Stimulated activated CD4-positive, alpha-beta T cell treated with anti-CD3 and anti-CD28 coated beads, Interleukin-2, amount 100 ng/mL, for 4 hours (primary cell): ENCODE results near the gene GLB1L2.

Experiments used
- DNase-seq: peaks from one replicate; pipeline ENCODE4 v3.0.0-alpha.2; 2020; ENCODE audit warnings: low read depth

The GLB1L2 gene

GRCh38 chr11:134406264-134407185 is 74.7 kb downstream of the GLB1L2 start:
- no peak for DNase-seq

GRCh38 chr11:134407321-134407828 is 75.6 kb downstream of the GLB1L2 start:
- DNase-seq, result no peak

- no peak for DNase-seq
Measured at GRCh38 chr11:134407923-134408322, 76.1 kb downstream of the GLB1L2 start.

GRCh38 chr11:134409552-134410429 is 78.0 kb downstream of the GLB1L2 start:
- DNase-seq, result no peak

GRCh38 chr11:134410766-134411165 is 79.0 kb downstream of the GLB1L2 start:
- DNase-seq, result no peak

- no peak for DNase-seq
Measured at GRCh38 chr11:134412203-134413042, 80.6 kb downstream of the GLB1L2 start, which contains the start of gene B3GAT1. Gene B3GAT1 (minus strand): TSS chr11:134412242. CDS start chr11:134387659, 24,583 bp downstream.

- no peak for DNase-seq
Measured at GRCh38 chr11:134413043-134413825, 81.4 kb downstream of the GLB1L2 start.

- DNase-seq, result no peak
Measured at GRCh38 chr11:134413826-134414731, 82.3 kb downstream of the GLB1L2 start.

GRCh38 chr11:134414766-134415765 is 83.3 kb downstream of the GLB1L2 start:
- DNase-seq, result no peak

GRCh38 chr11:134416726-134417125 is 84.9 kb downstream of the GLB1L2 start:
- DNase-seq, result no peak

GRCh38 chr11:134417871-134418840 is 86.4 kb downstream of the GLB1L2 start:
- DNase-seq, result no peak

GRCh38 chr11:134423106-134423505 is 91.3 kb downstream of the GLB1L2 start:
- DNase-seq, result no peak

- no peak for DNase-seq
Measured at GRCh38 chr11:134425413-134425812, 93.6 kb downstream of the GLB1L2 start.
